SKM-1 treated with dmso at 0.1 percent for 144 hours (cell line): ENCODE data around the gene SLC12A5.
A peak's percentile ranks its signal among the peaks of the same experiment; 100 is the strongest.

Source experiments
- DNase-seq: peaks from one replicate; lab custom pipeline; 2025; ENCODE audit not compliant: unreplicated experiment; lab: John Stamatoyannopoulos, UW

Gene SLC12A5

GRCh38 chr20:46053416-46053815 is 24.4 kb downstream of the SLC12A5 start:
- DNase-seq, result no peak

GRCh38 chr20:46054606-46055005 is 25.6 kb downstream of the SLC12A5 start:
- no peak for DNase-seq

DNA sequence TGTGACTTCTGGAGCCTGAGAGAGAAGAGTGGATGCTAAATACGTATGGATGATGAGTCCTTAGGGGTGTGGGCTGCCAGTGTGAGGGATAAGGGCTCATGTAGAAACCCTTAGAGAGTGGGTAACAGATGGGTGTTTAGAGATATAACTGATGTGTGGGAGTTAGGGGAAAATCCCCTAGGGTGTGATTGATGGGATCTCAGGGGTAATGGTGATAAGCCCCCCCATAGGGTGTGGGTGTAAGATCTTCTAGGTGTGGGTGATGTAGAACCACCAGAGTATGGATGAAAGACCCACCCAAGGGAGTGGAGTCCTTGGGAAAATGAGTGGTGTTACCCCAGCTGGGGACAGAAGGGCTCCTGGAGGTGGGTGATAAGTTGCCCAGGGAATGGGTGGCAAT is 26.3 kb downstream of the SLC12A5 start:
- no peak for DNase-seq

- no peak for DNase-seq
Observed at GRCh38 chr20:46056027-46056833, 27.2 kb downstream of the SLC12A5 start.

DNA sequence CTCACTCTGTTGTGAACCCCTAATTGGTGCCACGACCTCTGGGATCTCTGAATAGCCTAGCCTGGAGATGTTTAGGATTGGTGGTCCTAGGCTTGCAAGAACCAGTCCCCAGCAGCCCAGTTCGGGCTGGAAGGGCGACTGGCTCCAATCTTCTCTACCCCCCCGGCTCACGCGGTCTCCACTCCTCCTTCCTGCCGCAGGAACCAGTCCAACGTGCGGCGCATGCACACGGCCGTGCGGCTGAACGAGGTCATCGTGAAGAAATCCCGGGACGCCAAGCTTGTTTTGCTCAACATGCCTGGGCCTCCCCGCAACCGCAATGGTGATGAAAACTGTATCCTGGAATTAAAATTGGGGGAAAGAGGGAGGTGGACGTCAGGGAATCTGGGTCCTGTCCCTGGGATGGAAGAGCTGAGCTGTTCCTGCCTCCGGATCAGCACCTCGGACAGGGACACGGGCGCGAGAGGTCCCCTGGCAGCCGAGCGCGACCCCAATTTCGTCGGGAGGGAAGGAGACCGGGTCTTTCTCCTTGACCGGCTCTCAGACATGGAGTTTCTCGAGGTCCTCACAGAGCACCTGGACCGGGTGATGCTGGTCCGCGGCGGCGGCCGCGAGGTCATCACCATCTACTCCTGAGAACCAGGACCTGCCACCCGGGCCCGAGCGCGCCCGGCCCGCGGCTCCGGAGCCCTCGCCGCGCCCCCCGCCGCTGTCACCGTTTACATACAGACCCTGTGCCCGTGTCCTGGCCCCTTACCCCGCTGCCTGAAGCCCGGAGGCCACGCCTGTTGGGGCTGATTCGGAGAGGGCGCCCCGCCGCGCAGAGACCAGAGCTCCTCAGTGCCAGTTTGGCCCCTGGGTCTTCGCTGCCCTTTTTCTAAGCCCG is 28.2 kb downstream of the SLC12A5 start:
- no peak for DNase-seq

- peak; percentile 58 for DNase-seq
Observed at GRCh38 chr20:46057856-46058598, 29.0 kb downstream of the SLC12A5 start.

DNA sequence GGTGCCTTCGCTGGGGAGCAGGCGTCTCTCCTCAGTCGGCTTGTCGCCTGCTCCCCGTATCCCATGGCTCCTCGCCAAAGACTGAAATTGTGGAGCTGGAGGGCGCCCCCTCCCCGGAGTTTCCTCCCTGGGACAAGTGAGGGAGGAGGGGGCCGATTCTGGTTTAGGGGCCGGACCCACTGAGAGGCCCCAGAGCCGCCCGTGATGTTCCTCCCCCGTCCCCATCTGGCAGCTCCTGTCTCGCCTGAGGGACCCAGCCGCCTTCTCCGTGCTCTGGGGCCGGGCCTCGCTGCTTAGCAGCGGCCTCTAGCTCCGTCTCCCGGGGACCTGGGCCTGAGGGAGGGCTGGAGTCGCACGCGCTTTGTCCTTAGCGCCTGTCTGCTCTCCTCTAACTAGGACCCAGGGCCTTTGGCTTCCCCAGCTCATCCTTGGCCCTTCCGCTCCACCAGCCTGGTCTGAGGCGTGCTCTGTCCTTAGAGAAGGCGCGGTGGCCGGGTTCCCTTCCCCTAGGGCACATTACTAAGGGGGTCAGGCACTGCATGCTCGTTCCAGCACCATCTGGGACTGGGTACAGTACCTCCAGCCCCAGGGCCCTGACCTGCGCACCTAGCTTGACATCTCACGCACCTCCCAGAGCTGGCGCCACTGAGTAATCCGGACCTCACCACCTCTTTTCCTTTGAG is 29.7 kb downstream of the SLC12A5 start:
- no peak for DNase-seq

GRCh38 chr20:46060301-46060881 is 31.4 kb downstream of the SLC12A5 start:
- peak; percentile 39 for DNase-seq

GRCh38 chr20:46060975-46061374 is 32.0 kb downstream of the SLC12A5 start:
- no peak for DNase-seq

GRCh38 chr20:46062151-46062550 is 33.1 kb downstream of the SLC12A5 start:
- DNase-seq, result no peak

GRCh38 chr20:46062621-46063020 is 33.6 kb downstream of the SLC12A5 start:
- DNase-seq, result no peak

DNA sequence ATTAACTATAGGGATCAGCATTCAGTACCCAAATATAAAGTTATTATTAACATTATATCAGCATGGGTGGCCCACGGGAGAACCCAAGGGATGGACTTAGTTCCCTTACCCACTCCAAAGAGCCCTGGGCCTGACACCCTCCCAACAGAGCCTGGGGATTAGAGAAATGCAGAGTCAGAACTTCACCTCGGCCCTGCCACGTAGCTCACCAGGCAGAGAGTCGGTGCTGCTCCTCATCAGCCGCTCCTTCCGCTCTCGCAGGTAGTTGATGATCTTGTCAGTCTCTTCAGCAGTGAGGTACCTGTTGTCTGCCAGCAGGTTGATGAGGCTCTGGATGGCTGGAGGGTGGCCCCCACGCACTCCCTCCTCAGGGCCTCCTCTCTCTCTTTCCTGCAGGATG is 34.1 kb downstream of the SLC12A5 start:
- no peak for DNase-seq

DNA sequence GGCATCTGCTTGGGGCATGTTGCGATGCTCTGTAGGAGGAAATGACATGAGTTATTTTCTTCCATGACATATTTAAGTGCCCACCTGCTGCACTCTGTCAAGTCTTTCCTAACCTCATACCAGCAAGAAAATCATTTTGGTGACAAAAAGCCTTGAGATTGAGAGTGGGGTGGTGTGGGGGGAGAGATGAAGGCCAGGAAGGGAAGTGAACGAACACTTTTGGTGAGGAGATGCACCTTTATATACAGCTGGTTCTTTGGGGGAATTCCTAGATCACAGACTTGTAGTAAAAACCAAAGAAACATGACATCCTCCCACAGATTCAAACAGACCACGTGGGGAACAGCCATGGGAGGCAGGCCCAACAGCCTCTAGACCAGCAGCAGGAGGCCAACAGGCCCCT is 34.6 kb downstream of the SLC12A5 start:
- DNase-seq, result no peak

- no peak for DNase-seq
Observed at GRCh38 chr20:46065006-46065405, 36.0 kb downstream of the SLC12A5 start.

DNA sequence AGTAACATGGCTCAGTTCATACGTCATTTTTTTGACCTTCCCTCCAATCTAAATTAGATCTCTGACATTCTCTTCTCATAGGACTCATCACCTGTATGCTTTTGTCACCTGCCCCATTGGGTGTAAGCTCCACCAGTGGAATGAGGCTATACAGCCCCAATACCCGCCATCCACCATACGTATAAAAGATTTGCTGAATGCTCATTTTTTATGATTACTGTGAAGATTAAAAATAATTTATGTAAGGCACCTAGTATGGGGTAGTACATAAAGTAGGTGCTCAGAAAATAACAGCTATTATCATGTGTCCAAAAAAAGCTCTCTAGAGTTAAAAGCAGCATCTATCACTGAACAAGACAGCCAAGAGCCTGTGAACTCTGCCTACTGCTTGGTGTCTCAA is 36.7 kb downstream of the SLC12A5 start:
- DNase-seq, result no peak

DNA sequence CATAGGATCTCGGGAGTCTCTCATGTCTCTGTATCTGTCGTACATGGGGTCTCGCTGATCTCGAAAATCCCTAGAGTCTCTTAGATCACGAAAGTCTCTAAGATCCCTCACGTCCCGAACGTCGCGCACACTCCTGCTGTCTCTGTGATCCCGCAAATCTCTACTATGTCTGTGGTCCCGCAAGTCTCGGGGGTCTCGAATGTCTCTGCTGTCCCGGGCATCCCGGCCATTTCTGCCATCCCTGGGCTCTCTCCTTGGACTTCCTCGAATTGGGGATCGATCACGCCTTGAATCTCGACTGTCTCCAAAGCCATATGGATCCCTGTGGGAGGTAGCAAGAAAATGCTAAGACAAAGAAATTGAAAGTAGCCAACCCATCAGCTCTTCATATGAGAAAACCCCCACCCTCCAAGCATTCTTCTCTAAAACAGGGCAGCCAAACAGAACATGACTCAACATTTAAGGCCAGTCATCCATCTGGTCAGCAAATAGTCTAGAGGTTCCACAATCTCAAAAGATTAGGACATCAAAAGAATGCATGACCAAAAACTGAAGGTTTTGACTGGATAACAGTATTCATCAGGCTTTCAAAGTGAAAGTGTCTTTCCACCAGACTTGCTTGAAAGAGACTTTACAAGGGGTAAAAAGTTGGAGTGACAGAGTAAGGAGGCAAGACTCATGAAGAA is 41.3 kb downstream of the SLC12A5 start:
- no peak for DNase-seq

- DNase-seq, result no peak
Observed at GRCh38 chr20:46071573-46071972, 42.6 kb downstream of the SLC12A5 start.

DNA sequence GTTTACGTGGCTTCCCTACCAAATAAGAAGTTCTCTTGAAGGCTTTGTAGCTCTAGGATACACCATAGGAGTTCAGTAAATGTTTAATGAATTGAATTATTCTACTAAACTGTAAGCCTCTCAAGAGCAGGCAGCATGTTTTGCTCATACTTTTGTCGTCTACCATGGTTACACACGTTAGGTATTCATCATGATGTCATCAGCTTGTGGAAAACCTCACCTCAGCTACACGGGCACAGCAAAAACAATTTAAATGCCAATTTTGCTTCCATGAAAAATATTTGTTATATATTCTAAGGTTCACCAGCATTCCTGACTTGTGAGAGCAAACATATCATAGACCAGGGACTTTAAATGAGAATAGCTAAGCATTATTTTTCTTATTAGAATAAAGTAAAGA is 44.0 kb downstream of the SLC12A5 start:
- no peak for DNase-seq

DNA sequence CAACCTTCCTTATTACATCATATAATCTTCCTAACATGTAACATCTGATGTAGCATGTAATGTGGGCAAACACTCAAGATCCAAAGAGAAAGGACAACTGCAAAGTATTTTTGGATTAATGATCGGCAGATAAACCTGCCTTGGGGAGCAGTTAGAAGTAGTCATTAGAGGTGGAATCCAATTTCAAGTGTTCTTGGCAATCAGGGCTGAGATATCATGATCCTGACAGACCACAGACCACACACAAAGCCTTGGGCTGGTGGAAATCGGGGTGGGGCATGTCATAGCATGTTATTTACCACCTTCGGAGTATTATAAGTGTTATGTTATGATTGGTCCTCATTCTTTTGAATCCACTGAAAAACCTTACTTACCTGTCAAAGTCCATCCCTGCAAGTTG is 44.4 kb downstream of the SLC12A5 start:
- no peak for DNase-seq

GRCh38 chr20:46074006-46074405 is 45.0 kb downstream of the SLC12A5 start:
- DNase-seq, result no peak
